GM12878 (cell line): ENCODE results near the gene SDK2. TPM values are rescaled to one million over a fixed set of nuclear protein-coding genes. Genes with fewer than 3 reads are reported as not detected.

Experiments used
- ATAC-seq: fragments of 200-7000 bp; cut with Tn5 transposase; 3 replicates; pipeline ENCODE4 v1.9.1; 2020; ENCODE audit warnings: mild to moderate bottlenecking, moderate library complexity
- BruUV-seq: library from RNA; stranded (reverse); fragments of 400-500 nt; replicated peaks from 2 replicates; lab custom pipeline; 2021; lab: Mats Ljungman, UMichigan
- CTCF ChIA-PET: fragments of 300-600 bp; sonication (Branson Sonifier 250); formaldehyde crosslinking; extraction: SDS; loops from one replicate; lab custom pipeline; 2021; ENCODE audit warnings: inconsistent platforms; lab: Yijun Ruan, JAX
- POLR2A ChIA-PET: fragments of 350-600 bp; formaldehyde crosslinking; extraction: SDS; loops from one replicate; lab custom pipeline; 2021; ENCODE audit warnings: inconsistent platforms; lab: Charles Lee
- RAD21 ChIA-PET: fragments of 300-600 bp; sonication (Branson Sonifier 250); formaldehyde crosslinking; loops from one replicate; lab custom pipeline; 2023; ENCODE audit warnings: antibody characterized with exemption; ENCODE audit not compliant: unreplicated experiment; lab: Charles Lee
- SMC1A ChIA-PET: fragments of 300-600 bp; sonication (Branson Sonifier 250); formaldehyde crosslinking; loops from one replicate; lab custom pipeline; 2023; ENCODE audit not compliant: unreplicated experiment, uncharacterized antibody; lab: Charles Lee
- DNase-seq: peaks from one replicate; pipeline ENCODE4 v3.0.0-alpha.2; 2011; ENCODE audit warnings: low read depth, low spot score
- FAIRE-seq: peaks from 3 replicates; lab custom pipeline; 2011; peaks lifted over from hg19 to GRCh38; lab: Jason Lieb, UNC
- H2AFZ ChIP-seq: 2 replicates; pipeline ENCODE4 v1.6.0; 2011; ENCODE audit warnings: low read depth, low read length, control low read depth; ENCODE audit not compliant: control insufficient read depth
- H3K27ac ChIP-seq: 2 replicates; pipeline ENCODE4 v1.5.1; 2011; ENCODE audit warnings: control low read depth; ENCODE audit not compliant: control insufficient read depth, insufficient read depth
- H3K27me3 ChIP-seq, 2 experiments: replicated peaks in 1 of 2; 2 replicates each; pipeline versions ENCODE4 v1.6.0 to v1.6.1; 2011; ENCODE audit warnings: low read length in 1 of 2; ENCODE audit not compliant: control insufficient read depth in 2 of 2, insufficient read depth in 2 of 2
- H3K36me3 ChIP-seq, 2 experiments: 2 replicates each; pipeline ENCODE4 v1.5.1; 2011; ENCODE audit warnings: low read length in 1 of 2; ENCODE audit not compliant: control insufficient read depth in 2 of 2, insufficient read depth in 2 of 2
- H3K4me1 ChIP-seq: 2 replicates; pipeline ENCODE4 v1.6.1; 2011; ENCODE audit warnings: mild to moderate bottlenecking, low read length, moderate library complexity, mixed read lengths; ENCODE audit not compliant: control insufficient read depth, insufficient read depth
- H3K4me2 ChIP-seq: 2 replicates; pipeline ENCODE4 v1.6.0; 2011; ENCODE audit warnings: control low read depth; ENCODE audit not compliant: control insufficient read depth, insufficient read depth
- H3K4me3 ChIP-seq: fragments of 200-600 bp; sonication (generic); 2 replicates; pipeline ENCODE4 v1.5.1; 2016
- H3K79me2 ChIP-seq: 2 replicates; pipeline ENCODE4 v1.6.0; 2011; ENCODE audit warnings: low read length; ENCODE audit not compliant: control insufficient read depth, insufficient read depth
- H3K9ac ChIP-seq: 2 replicates; pipeline ENCODE4 v1.8.0; 2011; ENCODE audit warnings: low read length, control low read depth, mixed read lengths; ENCODE audit not compliant: control insufficient read depth, insufficient read depth
- H3K9me3 ChIP-seq: replicated peaks from 3 replicates; pipeline ENCODE4 v1.5.1; 2011; ENCODE audit warnings: mild to moderate bottlenecking, low read length; ENCODE audit not compliant: control insufficient read depth, insufficient read depth
- H4K20me1 ChIP-seq: 2 replicates; pipeline ENCODE4 v1.6.0; 2011; ENCODE audit not compliant: control insufficient read depth, insufficient read depth
- ATF7 ChIP-seq: fragments of 450-650 bp; IDR thresholded peaks from 2 replicates; pipeline ENCODE4 v1.6.1; 2016; ENCODE audit warnings: low read depth, mild to moderate bottlenecking
- BMI1 ChIP-seq: fragments of 450-650 bp; IDR thresholded peaks from 2 replicates; pipeline ENCODE4 v1.6.1; 2016; ENCODE audit warnings: mild to moderate bottlenecking, moderate library complexity, borderline replicate concordance
- BRCA1 ChIP-seq: IDR thresholded peaks from 2 replicates; pipeline ENCODE4 v1.6.1; 2011; ENCODE audit warnings: low read depth, low read length, improper control_type of control experiment
- ETV6 ChIP-seq, 2 experiments: fragments of 450-650 bp in 1 of 2; IDR thresholded peaks in 1 of 2; conservative IDR thresholded peaks in 1 of 2; 2 replicates each; pipeline ENCODE4 v1.6.1; 2014; ENCODE audit warnings: antibody characterized with exemption in 1 of 2, borderline replicate concordance in 1 of 2, low read depth in 1 of 2, mild to moderate bottlenecking in 1 of 2, moderate library complexity in 1 of 2
- FOXK2 ChIP-seq: fragments of 450-650 bp; IDR thresholded peaks from 2 replicates; pipeline ENCODE4 v1.6.1; 2017; ENCODE audit warnings: mild to moderate bottlenecking, moderate library complexity
- HDAC2 ChIP-seq: fragments of 200-600 bp; sonication (generic); IDR thresholded peaks from 2 replicates; pipeline ENCODE4 v1.6.1; 2017
- HDGF ChIP-seq: fragments of 450-650 bp; IDR thresholded peaks from 2 replicates; pipeline ENCODE4 v1.6.1; 2016; ENCODE audit warnings: antibody characterized with exemption
- MEF2B ChIP-seq: fragments of 450-650 bp; IDR thresholded peaks from 2 replicates; pipeline ENCODE4 v1.6.1; 2018; ENCODE audit warnings: mild to moderate bottlenecking, moderate library complexity; ENCODE audit not compliant: partially characterized antibody, poor library complexity, severe bottlenecking
- MTA2 ChIP-seq: fragments of 450-650 bp; IDR thresholded peaks from 2 replicates; pipeline ENCODE4 v1.6.1; 2016; ENCODE audit warnings: low read depth, mild to moderate bottlenecking, moderate library complexity
- MYB ChIP-seq: fragments of 150-350 bp; IDR thresholded peaks from 2 replicates; pipeline ENCODE4 v1.6.1; 2014; ENCODE audit warnings: mild to moderate bottlenecking, low read depth, low read length, borderline replicate concordance
- MYC ChIP-seq: IDR thresholded peaks from 2 replicates; pipeline ENCODE4 v1.6.1; 2011; ENCODE audit warnings: mild to moderate bottlenecking, low read length, moderate library complexity, inconsistent platforms; ENCODE audit not compliant: insufficient read depth, insufficient replicate concordance, insufficient read length, severe bottlenecking
- NFYB ChIP-seq: IDR thresholded peaks from 2 replicates; pipeline ENCODE4 v1.6.1; 2011; ENCODE audit warnings: low read depth, mild to moderate bottlenecking, low read length, improper control_type of control experiment, moderate library complexity; ENCODE audit not compliant: insufficient read depth
- NR2C1 ChIP-seq: fragments of 450-650 bp; IDR thresholded peaks from 2 replicates; pipeline ENCODE4 v1.6.1; 2017; ENCODE audit warnings: antibody characterized with exemption, mild to moderate bottlenecking, moderate library complexity
- PML ChIP-seq: IDR thresholded peaks from 2 replicates; pipeline ENCODE4 v1.6.1; 2012; ENCODE audit warnings: low read length, inconsistent platforms
- POLR2A ChIP-seq: IDR thresholded peaks from 2 replicates; pipeline ENCODE4 v1.6.1; 2011; ENCODE audit warnings: low read depth, mild to moderate bottlenecking, low read length
- SMAD5 ChIP-seq: IDR thresholded peaks from 2 replicates; pipeline ENCODE4 v1.6.1; 2016; ENCODE audit warnings: antibody characterized with exemption, low read depth
- SPI1 ChIP-seq: IDR thresholded peaks from 2 replicates; pipeline ENCODE4 v1.6.1; 2011; ENCODE audit warnings: low read depth, mild to moderate bottlenecking, low read length, moderate library complexity, borderline replicate concordance; ENCODE audit not compliant: insufficient read depth
- SRF ChIP-seq, 2 experiments: IDR thresholded peaks; 2 replicates each; pipeline ENCODE4 v1.6.1; 2011; ENCODE audit warnings: low read depth in 2 of 2, low read length in 2 of 2, mild to moderate bottlenecking in 1 of 2, moderate library complexity in 1 of 2
- WGBS: methylation state at CpG from one replicate; pipeline ENCODE4 v1.1.6; 2016; ENCODE audit warnings: low lambda C conversion rate; ENCODE audit not compliant: insufficient replicate concordance, insufficient coverage; ENCODE audit errors: missing lambda C conversion rate; 5-methylcytosine and 5-hydroxymethylcytosine counted together
- in situ Hi-C: fragments of 300-500 bp; cut with MboI; formaldehyde crosslinking; loops from 9 replicates; pipeline ENCODE4 v1.14.3; 2018; ENCODE audit warnings: mixed read lengths
- intact Hi-C: fragments of 100-400 bp; cut with micrococcal nuclease; formaldehyde crosslinking; loops from one replicate; pipeline ENCODE4 v1.14.2; 2022; ENCODE audit not compliant: unreplicated experiment
- polyA plus RNA-seq, 11 experiments: library from polyadenylated mRNA; depleted of rRNA in 4 of 11; unstranded in 6 of 11; stranded (reverse) in 5 of 11; fragments of >200 nt; fragmentation: Nextera tagmentation in 4 of 11; fragmentation: Illumina TruSeq in 1 of 11; extraction: Ambion mirVana in 4 of 11; extraction: Trizol in 1 of 11; gene quantifications; 1 replicate in 1 of 11; 2 replicates in 10 of 11; pipeline versions ENCODE4 v1.2.1 to v1.2.3, GENCODE V29; 2011 to 2016; ENCODE audit warnings: inconsistent platforms in 2 of 11, missing spikeins in 2 of 11, low read depth in 1 of 11
- total RNA-seq, 4 experiments: library from RNA; depleted of rRNA in 3 of 4; stranded (reverse); fragments of >200 nt in 3 of 4; fragmentation: Illumina TruSeq in 1 of 4; extraction: Trizol in 1 of 4; gene quantifications; 2 replicates each; pipeline versions ENCODE4 v1.2.1 to v1.2.3, GENCODE V29; 2013 to 2021
- TF ChIP-seq, protein P1 (sequence below): IDR thresholded peaks from 2 replicates; pipeline ENCODE4 v1.6.1; 2012; ENCODE audit warnings: low read depth, low read length, improper control_type of control experiment

Gene SDK2
- total and polyA plus RNA-seq, 10 of the 15 experiments (the other 5 are each of a cell fraction or from before 2014, with no cell fraction given): 0.03 to 0.08 (median 0.03) TPM; not detected in 7

DNA sequence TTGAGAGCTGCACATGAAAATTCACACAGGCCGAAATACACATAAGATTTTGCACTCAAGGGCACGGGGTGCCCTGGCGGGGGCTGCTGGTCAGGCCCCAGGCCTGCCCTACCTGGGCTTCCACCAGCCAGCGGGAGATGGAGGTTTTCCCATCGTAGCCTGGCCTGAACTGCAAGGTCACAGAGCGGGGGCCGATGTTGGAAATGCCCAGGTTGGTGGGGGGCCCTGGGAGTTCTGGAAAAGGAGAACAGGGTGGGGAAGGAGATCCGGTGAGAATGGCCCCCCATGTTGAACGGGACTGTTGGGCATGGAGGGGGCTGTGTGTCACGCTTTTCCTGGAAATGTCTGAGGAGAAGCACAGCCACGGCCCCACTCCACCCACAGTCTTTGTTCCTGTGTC is 245.2 kb downstream of the SDK2 start:
- in situ Hi-C loops: no loop called here

More for the DNA sequence above, 245.2 kb downstream of the SDK2 start:
- Histone ChIP-seq H3K27me3 (no peaks in the 10 kb centered on the region; a peak in 2 of 4 replicates), H3K4me1 (no peaks in the 10 kb centered on the region), H3K79me2 (no peaks in the 10 kb centered on the region), H4K20me1 (no peaks in the 10 kb centered on the region), H2AFZ (no peak overlapping the region), H3K4me3 (no peak overlapping the region), H3K27ac (no peak overlapping the region), H3K4me2 (no peak overlapping the region), H3K9me3 (no peaks in the 10 kb centered on the region), H3K9ac (no peak overlapping the region), H3K36me3 (no peaks in the 10 kb centered on the region)
- intact Hi-C loops: no loop called here
- no peak for FAIRE-seq
- TF ChIP-seq SMAD5: no peak
- TF ChIP-seq SRF (IDR thresholded peaks at IDR 0.05; ENCODE audit: low read depth in 2 of 2, low read length in 2 of 2): no peak
- no peak for TF ChIP-seq BRCA1
- no peak for TF ChIP-seq MEF2B
- no peak for TF ChIP-seq ATF7
- TF ChIP-seq NFYB: no peak
- TF ChIP-seq FOXK2: no peak
- no peak for TF ChIP-seq SPI1
- TF ChIP-seq, protein P1, sequence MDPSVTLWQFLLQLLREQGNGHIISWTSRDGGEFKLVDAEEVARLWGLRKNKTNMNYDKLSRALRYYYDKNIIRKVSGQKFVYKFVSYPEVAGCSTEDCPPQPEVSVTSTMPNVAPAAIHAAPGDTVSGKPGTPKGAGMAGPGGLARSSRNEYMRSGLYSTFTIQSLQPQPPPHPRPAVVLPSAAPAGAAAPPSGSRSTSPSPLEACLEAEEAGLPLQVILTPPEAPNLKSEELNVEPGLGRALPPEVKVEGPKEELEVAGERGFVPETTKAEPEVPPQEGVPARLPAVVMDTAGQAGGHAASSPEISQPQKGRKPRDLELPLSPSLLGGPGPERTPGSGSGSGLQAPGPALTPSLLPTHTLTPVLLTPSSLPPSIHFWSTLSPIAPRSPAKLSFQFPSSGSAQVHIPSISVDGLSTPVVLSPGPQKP: no peak
- TF ChIP-seq HDGF: no peak
- no peak for TF ChIP-seq ETV6 (conservative IDR thresholded peaks at IDR 0.05 in 1 of 2, IDR thresholded peaks at IDR 0.05 in 1 of 2; ENCODE audit: borderline replicate concordance in 1 of 2, low read depth in 1 of 2)
- no peak for TF ChIP-seq MTA2
- TF ChIP-seq MYC: no peak
- TF ChIP-seq BMI1: no peak
- no peak for TF ChIP-seq HDAC2
- no peak for TF ChIP-seq MYB
- TF ChIP-seq PML: no peak
- TF ChIP-seq NR2C1: no peak
- TF ChIP-seq POLR2A: no peak
- WGBS: 28% methylated on average over 11 of the region's 11 CpGs
- no peak for ATAC-seq
- ChIA-PET SMC1A (no interaction called here), RAD21 (no interaction called here), CTCF (no interaction called here), POLR2A (no interaction called here)
- BruUV-seq: no TSS peak
- no peak for DNase-seq
